HuH-7.5 (cell line): ENCODE results near the gene WDR89.
"Not testable (repeated sequence)": the region's sequence is repeated elsewhere in the genome, so short reads cannot be mapped to it uniquely, and the experiment has no call there.

Experiments
- DNase-seq: peaks from one replicate; pipeline ENCODE4 v3.0.0; 2011; ENCODE audit warnings: low spot score

Gene WDR89

GRCh38 chr14:63594455-63595372, 47.0 kb downstream of the WDR89 start:
- no peak for DNase-seq

- not testable (repeated sequence) for DNase-seq
These were observed 58.6 kb downstream of the WDR89 start for GRCh38 chr14:63583046-63583445.

GRCh38 chr14:63581491-63581890, 60.2 kb downstream of the WDR89 start:
- DNase-seq, result no peak

GRCh38 chr14:63578300-63578699, 63.4 kb downstream of the WDR89 start:
- DNase-seq, result no peak

- DNase-seq, result no peak
These were observed 68.1 kb downstream of the WDR89 start for GRCh38 chr14:63573581-63573980.

- no peak for DNase-seq
These were observed 76.2 kb downstream of the WDR89 start for GRCh38 chr14:63565448-63565847.

- no peak for DNase-seq
These were observed 77.4 kb downstream of the WDR89 start for GRCh38 chr14:63564318-63564717.

- DNase-seq, result no peak
These were observed 78.2 kb downstream of the WDR89 start for GRCh38 chr14:63563370-63564026.

GRCh38 chr14:63562405-63562804, 79.3 kb downstream of the WDR89 start:
- DNase-seq, result no peak

- no peak for DNase-seq
These were observed 86.1 kb downstream of the WDR89 start for GRCh38 chr14:63555572-63555971.

- DNase-seq, result no peak
These were observed 90.3 kb downstream of the WDR89 start for GRCh38 chr14:63551332-63551731.

- DNase-seq, result no peak
These were observed 93.8 kb downstream of the WDR89 start for GRCh38 chr14:63547798-63548335.
